ENCODE results near the gene GPRC5A. TPM values are rescaled to one million over a fixed set of nuclear protein-coding genes. Genes with fewer than 3 reads are reported as not detected.

GPRC5A gene
- total and polyA plus RNA-seq, 9 donors: 6.5 to 71.5 (median 37.9) TPM

DNA sequence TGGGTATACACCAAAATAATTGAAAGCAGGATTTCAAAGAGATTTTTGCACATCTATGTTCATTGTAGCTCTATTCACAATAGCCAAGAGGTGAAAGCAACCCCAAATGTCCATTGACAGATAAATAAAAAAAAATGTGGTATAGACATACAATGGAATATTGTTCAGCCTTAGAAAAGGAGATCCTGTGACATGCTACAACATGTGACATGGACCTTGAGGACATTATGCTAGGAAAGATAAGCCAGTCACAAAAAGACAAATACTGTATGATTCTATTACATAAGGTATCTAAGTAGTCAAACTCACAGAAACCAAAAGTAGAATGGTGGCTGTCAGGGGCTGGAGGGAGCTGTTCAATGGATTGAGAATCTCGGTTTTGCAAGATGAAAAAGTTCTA, 48.5 kb downstream of the GPRC5A start:
- DNase-seq: no peak
- H3K9me3 ChIP-seq: no peaks in the 10 kb centered on the region
- no peaks in the 10 kb centered on the region for H3K36me3 ChIP-seq
- no peak overlapping the region for H3K27ac ChIP-seq
- H3K4me1 ChIP-seq (ENCODE audit: insufficient read depth): no peaks in the 10 kb centered on the region
- TF ChIP-seq, protein P1, sequence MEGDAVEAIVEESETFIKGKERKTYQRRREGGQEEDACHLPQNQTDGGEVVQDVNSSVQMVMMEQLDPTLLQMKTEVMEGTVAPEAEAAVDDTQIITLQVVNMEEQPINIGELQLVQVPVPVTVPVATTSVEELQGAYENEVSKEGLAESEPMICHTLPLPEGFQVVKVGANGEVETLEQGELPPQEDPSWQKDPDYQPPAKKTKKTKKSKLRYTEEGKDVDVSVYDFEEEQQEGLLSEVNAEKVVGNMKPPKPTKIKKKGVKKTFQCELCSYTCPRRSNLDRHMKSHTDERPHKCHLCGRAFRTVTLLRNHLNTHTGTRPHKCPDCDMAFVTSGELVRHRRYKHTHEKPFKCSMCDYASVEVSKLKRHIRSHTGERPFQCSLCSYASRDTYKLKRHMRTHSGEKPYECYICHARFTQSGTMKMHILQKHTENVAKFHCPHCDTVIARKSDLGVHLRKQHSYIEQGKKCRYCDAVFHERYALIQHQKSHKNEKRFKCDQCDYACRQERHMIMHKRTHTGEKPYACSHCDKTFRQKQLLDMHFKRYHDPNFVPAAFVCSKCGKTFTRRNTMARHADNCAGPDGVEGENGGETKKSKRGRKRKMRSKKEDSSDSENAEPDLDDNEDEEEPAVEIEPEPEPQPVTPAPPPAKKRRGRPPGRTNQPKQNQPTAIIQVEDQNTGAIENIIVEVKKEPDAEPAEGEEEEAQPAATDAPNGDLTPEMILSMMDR (IDR thresholded peaks at IDR 0.05): no peak
- 68 to 87% (median 87%) methylated on average over 1 of the region's 1 CpG for WGBS, 3 donors
- no peaks in the 10 kb centered on the region for H3K27me3 ChIP-seq
- H3K4me3 ChIP-seq: no peak overlapping the region
- intact Hi-C loops (cut with DNase I): no loop called here

DNA sequence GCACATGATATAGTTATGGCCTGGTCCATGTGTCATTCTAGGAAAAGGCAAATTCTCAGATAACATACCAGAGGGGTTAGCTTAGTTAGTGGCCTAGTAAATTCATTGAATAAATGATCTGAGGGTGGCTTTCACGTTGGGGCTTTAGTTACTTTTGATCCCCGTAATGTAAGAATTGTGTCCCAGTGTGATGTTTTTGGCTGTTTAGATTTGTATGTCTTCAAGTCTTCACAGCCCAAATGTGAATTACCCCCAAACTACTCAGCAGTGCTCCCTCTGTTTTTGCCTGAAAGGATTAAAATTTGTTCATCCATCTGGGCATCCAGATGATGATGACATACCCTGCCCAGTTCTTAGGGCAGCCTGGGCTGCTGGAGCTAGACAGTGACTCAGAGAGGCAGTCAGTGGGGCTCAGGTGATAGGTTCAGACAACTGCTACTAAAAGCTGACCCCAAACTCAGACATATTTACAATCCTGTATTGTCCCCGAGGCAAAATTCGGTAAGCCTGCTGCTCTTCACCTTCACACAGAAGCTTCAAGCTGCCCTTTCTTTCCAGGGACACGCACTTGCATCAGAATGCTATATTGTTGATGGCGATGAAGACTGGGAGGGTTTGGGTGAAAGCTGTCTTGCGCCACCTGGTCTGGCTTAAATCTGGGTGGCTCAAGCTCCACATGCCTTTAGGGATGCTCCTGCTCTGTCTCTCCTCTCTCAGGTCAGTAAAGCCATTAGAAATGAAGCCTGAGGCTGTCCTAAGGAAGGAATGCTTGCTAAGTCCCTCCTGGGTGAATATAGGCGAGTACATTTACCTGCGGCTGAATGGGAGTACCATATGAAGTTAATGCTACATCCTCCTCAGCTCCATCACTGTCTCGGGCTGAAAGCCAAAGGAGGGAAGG, 50.3 kb downstream of the GPRC5A start:
- Histone ChIP-seq H3K27ac (no peak overlapping the region), H3K36me3 (no peaks in the 10 kb centered on the region), H3K27me3 (no peaks in the 10 kb centered on the region), H3K4me3 (no peak overlapping the region), H3K4me1 (ENCODE audit: insufficient read depth) (no peaks in the 10 kb centered on the region), H3K9me3 (no peaks in the 10 kb centered on the region)
- WGBS, 3 donors: 93 to 95% (median 93%) methylated on average over 10 of the region's 10 CpGs
- TF ChIP-seq POLR2A (IDR thresholded peaks at IDR 0.05): no peak
- TF ChIP-seq, protein P1 (IDR thresholded peaks at IDR 0.05): no peak
- TF ChIP-seq EP300 (IDR thresholded peaks at IDR 0.05): no peak
- no peak for DNase-seq
- intact Hi-C loops (cut with DNase I): no loop called here

DNA sequence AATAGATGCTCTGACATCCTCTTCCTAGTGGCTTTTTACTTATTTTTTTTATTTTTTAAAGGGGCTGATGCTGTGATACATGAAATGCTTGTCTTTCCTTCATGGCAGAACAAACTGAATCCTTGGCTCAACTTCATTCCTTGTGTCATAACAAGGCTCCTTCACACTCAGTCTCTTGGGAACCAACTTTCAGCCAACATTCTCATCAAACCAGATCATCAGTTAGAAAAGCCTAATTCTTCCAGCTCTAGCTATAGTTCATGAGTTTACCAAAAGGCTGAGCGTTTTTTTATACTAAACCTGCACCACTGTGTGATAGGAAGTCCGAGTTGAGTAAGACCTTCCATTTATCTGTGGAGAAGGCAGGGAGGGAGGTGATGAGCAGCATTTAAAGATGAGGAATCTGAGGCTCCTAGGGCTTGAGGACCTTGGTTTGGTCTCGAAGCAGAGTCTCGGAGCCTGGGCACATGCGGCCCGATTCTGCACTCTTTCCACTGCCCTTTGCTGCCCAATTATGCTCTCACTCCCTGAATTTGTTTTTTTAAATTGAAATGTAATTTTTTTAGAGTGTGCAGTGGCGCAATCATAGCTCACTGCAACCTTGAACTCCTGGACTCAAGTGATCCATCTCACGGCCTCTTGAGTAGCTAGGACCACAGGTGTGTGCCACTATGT, 52.4 kb downstream of the GPRC5A start:
- H3K36me3 ChIP-seq: no peaks in the 10 kb centered on the region
- no peaks in the 10 kb centered on the region for H3K27me3 ChIP-seq
- H3K4me3 ChIP-seq: no peak overlapping the region
- H3K9me3 ChIP-seq: no peaks in the 10 kb centered on the region
- TF ChIP-seq POLR2A (IDR thresholded peaks at IDR 0.05) (no peak), EP300 (IDR thresholded peaks at IDR 0.05) (no peak)
- TF ChIP-seq, protein P1 (IDR thresholded peaks at IDR 0.05): no peak
- H3K4me1 ChIP-seq (ENCODE audit: insufficient read depth): no peaks in the 10 kb centered on the region
- intact Hi-C loops (cut with DNase I): no loop called here
- DNase-seq: no peak
- WGBS, 3 donors: 89 to 91% (median 91%) methylated on average over 8 of the region's 8 CpGs
- no peak overlapping the region for H3K27ac ChIP-seq

DNA sequence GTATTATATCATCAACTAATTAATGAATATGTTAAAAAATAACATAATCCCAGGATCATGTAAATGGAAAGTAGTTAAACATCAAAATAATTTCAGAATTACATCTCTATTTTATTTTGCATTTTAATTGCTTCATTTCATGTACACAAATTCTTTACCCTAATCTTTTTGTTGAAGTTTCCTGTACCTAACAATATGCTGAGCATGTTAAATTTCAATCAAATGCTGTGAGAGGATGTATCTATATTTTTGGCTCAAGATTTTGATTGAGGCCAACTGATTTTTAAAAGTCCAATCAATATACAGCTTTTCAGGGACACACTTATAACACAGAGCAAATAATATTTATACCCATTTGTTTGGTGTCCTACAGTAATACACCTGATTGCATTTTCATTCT, 54.2 kb downstream of the GPRC5A start:
- no peaks in the 10 kb centered on the region for H3K4me1 ChIP-seq (ENCODE audit: insufficient read depth)
- H3K27ac ChIP-seq: no peak overlapping the region
- intact Hi-C loops (cut with DNase I): no loop called here
- no peak for DNase-seq
- H3K36me3 ChIP-seq: no peaks in the 10 kb centered on the region
- no peak overlapping the region for H3K4me3 ChIP-seq
- H3K9me3 ChIP-seq: no peaks in the 10 kb centered on the region
- TF ChIP-seq POLR2A (IDR thresholded peaks at IDR 0.05) (no peak), EP300 (IDR thresholded peaks at IDR 0.05) (no peak)
- TF ChIP-seq, protein P1 (IDR thresholded peaks at IDR 0.05): no peak
- no peaks in the 10 kb centered on the region for H3K27me3 ChIP-seq
